NCI-H345 treated with DMSO at 0.1 percent for 48 hours (cell line): ENCODE measurements around the gene HIVEP3.

Source experiments
- DNase-seq: peaks from one replicate; lab custom pipeline; 2025; ENCODE audit not compliant: unreplicated experiment; lab: John Stamatoyannopoulos, UW

Gene HIVEP3

DNA sequence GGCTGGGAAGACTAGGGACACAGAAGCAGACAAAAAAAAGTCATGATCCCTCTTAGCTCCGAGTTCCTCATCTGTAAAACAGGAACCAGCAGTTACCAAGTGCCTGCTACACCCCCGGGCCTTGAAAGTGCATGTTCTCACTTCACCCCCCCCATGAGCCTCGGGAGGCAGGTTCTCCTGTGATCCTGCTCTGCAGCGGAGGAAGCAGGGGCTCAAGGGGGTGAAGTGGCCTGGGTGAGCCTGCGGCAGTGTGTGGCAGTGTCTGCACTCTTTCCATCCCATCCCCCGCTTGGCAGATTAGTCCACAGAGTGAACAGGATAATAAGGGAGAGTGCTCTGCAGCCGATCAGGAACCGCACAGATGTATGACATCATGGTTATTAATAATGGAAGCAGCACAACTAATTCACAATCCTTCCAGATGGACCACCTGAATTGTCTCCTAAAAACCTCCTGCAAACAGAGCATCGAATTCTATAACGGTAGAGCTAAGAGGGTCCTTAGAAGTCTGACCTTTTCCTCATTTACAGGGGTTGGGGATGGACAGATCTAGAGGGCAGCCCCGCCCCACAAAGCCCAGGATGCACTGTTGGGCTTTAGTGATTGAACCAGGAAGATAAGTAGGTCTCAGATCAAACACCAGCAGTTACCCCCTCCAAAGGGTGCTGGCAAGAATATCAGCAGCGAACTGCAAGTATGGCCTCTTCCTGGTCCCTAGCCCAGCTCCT lies 260.1 kb downstream of the HIVEP3 start:
- DNase-seq, result no peak

GRCh38 chr1:41657679-41658295 lies 260.9 kb downstream of the HIVEP3 start:
- DNase-seq, result no peak

GRCh38 chr1:41656825-41657500 lies 261.8 kb downstream of the HIVEP3 start:
- DNase-seq, result no peak

DNA sequence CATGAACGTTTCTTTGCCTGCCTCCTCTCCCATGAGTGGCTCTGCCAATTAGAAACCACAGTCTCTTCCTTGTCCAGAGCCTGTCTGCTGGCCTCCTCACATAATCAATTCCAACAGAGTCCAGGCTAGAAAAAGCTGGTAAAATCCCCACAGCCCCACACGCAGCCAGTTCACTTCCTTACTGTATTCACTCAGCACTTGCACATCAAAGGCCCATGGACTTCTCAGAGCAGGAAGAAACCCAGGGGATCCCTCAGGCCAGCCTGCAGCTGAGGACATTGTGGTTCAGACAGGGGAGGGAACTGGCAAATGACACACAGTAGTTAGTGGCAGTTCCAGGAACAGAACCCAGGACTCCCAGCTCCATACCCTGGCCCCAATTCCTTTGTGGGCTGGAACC lies 262.7 kb downstream of the HIVEP3 start:
- DNase-seq, result no peak

DNA sequence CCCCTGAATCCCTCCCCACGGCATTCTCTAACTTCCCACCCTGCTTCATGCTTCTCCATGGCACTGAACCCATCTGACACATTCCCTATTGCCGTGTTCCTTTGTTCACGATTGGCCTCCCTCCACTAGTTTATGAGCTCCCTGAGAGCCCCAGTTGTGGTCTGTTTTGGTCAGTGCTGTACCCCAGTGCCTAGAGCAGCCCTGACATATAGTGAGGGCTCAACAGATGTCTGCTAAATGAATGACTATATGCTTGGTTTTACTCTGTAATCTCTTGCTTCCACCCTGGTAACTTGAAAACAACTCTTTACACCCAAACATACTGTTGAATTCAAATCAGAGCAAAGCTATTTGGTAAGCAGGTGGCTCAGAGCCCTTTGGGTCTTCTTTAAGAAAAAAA lies 263.1 kb downstream of the HIVEP3 start:
- no peak for DNase-seq

GRCh38 chr1:41653574-41653973 lies 265.1 kb downstream of the HIVEP3 start:
- DNase-seq, result no peak

- no peak for DNase-seq
These were observed 266.1 kb downstream of the HIVEP3 start for GRCh38 chr1:41652384-41653265.

DNA sequence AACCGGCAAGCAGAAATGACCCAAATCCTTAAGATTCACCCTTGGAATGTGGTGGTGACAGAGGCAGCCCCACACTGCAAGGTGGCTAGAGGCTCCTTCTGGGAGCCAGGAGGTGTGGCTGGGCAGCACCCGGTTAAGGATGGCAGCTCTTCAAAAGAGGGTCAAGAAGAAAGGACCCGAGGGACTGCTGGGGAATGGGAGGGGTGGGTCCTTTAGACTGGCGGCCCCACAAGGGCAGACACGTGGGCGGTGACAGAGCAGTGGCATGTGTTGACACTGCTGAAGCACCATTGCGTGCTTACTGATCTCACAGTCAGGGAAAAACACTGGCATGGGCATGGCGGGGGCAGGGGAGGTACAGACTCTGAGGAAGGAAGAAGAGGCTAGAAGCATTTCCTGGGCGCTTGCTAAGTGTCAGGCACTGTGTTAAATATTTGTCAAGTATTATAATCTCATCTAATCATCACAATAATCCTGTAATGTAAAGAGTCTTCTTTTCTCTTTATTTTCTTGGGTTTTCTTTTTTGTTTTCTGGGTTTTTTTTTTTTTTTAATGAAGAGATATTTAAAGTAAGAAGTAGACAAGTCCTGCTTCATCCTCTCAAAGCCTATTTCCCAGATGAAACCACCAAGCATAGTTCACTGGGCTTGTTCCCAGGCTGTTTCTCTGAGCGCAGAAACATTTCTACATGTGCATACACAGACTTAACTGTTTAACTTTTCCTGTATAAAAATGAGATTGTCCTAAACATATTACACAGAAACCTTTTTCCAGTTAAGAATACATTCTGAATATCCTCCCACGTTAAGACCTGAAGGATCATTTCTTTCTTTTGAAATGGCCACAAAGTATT lies 268.5 kb downstream of the HIVEP3 start:
- DNase-seq, result no peak

GRCh38 chr1:41649396-41650027 lies 269.2 kb downstream of the HIVEP3 start:
- no peak for DNase-seq

- no peak for DNase-seq
These were observed 269.9 kb downstream of the HIVEP3 start for GRCh38 chr1:41648844-41649243.

DNA sequence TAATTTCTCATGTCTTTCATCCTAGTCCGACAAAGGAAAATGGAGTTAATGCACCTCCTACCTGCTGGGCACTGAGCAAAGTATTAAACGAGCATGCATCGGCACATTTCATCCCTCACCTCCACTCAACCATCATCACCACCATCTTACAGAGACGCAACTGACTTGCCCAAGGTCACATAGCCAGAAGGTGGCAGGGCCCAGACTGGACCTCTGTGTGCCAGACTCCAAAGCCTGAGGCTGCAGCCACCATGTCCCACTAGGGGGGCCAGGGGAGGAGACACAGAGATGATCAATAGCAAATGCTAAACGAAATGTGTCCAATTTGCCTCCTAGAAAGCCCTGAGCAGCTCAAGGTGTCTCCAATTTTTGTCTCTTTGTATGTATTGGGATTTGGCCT lies 270.5 kb downstream of the HIVEP3 start:
- no peak for DNase-seq

DNA sequence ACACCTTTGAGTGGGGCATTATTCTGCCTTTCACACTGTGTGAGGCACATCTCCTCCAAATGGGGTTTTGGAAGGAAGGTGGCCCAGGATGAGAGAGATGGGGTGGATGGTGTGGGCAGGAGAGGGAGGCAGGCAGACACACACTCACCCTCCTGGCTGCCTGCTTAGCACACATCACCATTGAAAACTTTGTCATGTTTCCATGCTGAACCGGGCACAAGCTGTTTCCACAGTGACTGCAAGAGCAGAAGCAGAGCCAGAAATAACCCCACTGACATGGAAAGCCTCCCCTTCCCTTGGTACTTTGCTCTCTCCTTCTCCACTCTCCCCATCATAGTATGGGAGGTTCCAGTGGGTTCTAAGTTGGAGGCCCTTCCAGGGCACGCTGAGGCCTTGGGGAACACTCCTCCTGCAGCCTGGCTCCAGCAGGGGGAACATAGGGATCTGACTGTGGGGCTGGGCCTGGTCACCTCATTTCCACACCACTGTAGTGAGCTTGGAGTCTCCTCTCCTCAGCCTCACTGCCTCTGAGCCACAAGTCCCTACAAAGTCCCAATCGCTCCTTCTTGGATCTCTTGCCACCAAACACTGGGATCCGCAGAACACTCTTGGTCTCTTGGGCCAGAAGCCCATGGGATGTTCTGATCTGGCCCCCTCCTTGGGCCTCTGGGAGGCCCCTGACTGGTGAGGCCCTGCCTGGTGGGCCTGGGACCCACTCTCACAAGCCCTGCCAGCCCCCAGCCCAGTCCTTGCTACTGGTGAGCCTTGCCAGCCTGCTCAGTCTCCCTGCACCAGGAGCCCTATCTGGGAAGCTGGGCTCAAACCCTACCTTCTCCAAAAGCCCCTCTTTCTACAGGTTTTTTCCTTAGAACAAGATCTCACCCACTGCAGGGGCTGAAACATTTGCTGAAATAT lies 271.2 kb downstream of the HIVEP3 start:
- DNase-seq, result no peak

DNA sequence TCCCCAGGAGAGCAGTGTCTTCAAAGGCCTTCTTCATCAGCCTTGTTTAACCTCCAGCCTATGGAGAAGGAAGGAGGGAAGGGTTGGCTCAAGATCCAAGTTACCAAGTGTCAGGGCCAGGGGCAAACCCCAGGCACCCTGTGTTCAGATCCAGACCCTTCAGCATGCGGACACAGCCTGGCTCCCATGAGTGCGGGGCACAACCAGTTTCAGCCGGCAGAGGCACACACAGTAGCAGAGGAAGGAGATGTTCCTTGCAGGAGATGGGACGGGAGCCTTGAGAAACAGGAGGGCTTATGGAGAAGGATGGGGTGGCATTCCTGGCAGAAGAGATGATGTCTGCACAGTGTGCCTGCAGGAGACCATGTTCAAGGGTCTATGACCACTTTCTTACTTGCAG lies 272.5 kb downstream of the HIVEP3 start:
- DNase-seq, result no peak

- no peak for DNase-seq
These were observed 273.7 kb downstream of the HIVEP3 start for GRCh38 chr1:41645062-41645461.

GRCh38 chr1:41642922-41643821 lies 275.6 kb downstream of the HIVEP3 start:
- DNase-seq, result no peak

DNA sequence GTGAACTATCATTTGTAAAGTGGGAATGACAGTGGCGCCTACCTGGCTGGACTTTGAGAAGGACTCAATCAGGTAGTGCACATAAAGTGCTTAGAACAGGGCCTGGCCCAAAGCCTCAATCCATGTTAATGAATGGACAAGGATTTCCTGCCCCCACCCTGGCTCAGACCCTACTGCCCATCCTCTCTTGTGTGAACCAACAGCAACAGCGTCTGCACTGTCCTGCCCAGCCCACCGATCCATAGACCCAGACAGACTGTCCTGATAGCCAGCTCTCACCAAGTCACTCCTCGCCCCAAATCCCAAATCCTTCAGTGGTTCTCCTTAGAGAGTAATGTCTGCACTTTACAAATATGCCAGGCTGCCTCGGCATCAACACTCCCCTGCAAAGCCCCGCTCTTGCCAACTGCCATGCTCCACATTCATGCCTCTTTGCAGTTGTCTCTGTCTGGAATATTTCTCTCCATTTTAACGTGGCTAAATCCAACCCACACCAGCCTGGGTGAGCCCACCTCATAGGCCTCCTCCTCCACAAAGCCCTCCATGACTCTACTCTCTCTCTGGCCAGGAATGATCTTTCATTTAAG lies 276.7 kb downstream of the HIVEP3 start:
- no peak for DNase-seq

GRCh38 chr1:41641475-41641814 lies 277.3 kb downstream of the HIVEP3 start:
- DNase-seq, result no peak
